HG03460 (cell line): ENCODE data around the gene ISCA2.
"Not testable (repeated sequence)": the region's sequence is repeated elsewhere in the genome, so short reads cannot be mapped to it uniquely, and the experiment has no call there.

Experiments
- ATAC-seq: cut with Tn5 transposase; IDR thresholded peaks from one replicate; pipeline ENCODE4 v1.9.1; 2021; ENCODE audit not compliant: unreplicated experiment

Gene ISCA2

DNA sequence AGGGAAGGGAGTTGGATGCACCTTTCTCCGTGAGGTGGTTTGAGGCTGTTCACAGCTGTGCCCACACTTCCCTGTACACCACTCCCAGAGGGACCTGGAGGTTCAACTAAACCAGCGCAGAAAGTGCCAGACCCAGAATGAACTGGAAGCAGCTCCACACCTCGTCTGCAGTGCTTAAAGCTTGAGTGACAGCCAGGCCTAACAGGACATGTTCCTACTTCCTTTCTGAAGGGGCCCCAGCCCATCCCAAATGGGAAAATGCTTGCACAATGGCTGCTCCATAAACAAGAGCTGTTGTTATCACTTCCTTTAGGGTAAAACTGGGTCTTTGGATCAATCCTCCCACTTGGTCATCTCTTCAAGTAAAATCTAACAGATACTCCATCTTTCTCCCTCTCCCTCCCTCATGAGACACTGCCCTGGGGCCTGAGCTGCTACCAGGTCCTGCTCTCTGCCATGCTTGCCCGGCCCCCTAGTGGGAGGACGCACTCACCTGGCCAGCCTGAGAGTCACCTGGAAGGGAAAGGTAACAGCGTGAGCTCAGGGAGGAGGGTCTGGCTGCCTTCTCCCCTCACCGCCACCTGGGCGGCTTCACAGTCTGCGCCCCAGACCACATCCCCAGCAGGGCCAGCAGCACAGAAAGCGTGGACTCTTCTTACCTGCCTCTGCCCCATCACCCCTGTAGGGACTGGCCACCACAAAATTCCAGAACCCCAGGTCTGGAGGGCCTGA is 33.5 kb downstream of the ISCA2 start:
- no peak for ATAC-seq

DNA sequence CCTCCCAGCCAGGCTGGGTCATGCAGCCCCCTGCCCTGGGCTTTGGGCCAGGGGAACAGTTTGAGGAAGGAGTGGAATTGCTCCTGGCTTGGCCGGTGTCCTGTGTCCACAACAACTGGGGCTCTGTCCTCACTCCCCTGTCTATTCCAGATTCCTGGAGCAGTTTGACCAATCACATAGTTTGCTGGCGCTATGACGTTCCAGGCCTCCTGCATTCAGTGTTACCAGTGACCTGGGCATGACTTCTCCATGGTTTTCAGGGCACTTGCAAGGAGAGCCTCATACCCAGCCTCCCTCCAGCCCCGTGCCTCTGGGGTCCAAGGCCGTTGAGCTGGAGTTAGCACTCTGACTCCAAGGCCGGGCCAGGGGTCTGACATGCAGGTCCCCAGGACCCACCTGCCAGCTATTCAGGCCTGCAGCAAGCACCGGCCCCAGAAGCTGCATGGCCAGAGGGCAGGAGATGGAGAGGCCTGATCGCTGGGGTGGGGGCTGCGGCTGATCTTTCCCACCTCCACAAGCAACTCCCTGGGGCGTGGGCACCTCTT is 34.2 kb downstream of the ISCA2 start:
- no peak for ATAC-seq

DNA sequence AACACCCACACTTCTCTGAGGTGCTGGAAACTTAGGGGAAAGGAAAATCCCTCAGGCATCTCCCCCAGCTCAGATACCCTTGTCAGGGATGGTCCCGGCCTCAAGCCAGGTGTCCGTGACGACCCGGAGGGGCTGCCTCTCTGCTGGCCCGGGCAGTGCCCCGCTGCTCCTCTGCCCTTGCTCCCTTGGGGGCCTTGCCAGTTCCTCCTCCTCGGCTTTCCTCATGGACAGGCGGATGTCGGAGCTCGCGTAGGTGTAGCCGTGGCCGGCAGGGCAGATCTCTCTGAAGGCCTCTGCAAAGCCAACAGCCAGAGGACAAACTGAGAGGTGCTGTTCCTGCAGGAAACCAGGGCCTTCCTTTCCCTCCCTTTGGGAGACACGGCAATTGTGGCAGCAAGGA is 34.8 kb downstream of the ISCA2 start:
- ATAC-seq: no peak

DNA sequence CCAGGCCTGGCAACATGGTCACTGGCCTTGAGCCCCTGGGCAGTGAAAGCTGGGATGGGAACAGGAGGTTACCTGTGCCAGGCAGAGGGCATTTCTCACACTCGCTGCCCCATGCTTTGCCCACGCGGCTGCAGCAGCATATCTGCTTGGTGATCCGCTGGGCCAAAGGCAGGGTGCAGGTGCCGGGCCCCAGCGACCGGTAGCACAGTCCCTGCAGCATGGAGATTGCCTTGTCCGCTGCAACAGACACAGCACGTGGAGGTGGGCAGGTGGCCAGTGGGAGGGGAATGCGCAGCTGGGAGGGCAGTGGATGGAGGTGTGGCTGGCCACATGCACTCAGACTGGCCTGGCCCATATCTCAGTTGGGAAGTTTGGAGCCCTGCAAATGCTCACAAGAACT is 35.3 kb downstream of the ISCA2 start:
- ATAC-seq: no peak

DNA sequence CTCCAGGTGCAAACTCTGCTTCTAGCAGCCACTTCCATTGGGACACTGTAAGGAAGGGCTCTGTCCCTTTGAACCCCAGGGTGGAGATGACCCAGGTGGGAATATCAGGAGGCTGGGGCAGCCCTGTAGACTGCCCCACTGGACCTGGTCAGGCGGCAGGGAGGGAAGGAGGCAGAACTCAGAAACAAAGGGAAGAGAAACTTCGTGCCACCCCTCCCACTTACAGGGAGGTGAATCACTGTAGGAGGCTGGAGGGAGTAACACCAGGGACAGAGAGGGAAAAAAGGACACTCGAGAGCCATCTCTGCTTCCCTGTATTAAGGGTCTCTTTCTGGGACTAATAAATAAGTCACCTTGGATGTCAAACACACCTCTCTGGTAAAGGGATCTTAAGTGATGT is 37.4 kb downstream of the ISCA2 start:
- ATAC-seq: no peak

DNA sequence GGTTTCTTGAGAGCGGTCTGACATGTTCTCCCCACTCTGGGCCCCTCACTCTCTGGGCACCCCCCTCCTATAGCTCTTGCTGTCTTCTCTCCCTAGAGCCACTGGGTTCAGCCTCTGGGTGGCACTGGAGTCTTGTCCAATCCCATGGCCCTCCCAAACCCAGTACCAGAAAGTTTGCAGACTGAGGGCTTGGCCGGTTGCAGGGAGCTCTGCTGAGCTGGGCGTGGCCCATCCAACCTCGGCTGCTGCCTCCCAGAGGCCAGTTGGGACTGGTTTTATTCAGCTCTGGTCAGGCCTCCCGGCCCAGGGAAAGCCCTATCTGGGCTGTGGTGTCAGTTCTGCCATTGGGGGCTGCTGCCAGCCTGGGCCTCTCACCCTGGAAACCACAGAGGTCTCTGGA is 37.9 kb downstream of the ISCA2 start:
- ATAC-seq: no peak

DNA sequence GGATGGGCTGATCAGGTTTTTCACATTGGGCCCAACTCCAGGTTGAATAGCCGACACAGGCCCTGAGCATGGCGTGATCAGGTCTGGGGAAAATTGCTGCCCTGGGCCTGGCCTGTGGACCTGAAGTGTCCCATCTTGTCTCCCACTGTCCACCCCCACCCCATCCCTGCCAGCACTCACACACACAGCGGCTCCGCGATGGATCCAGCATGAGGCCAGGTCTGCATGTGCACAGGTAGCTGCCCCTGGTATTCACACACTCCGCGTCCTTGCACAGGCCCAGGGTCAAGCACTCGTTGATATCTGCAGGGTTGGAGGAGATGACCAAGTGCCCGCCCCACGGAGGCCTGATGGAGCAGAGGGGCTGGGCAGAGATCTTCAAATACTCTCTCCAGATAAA is 38.7 kb downstream of the ISCA2 start:
- ATAC-seq: no peak

DNA sequence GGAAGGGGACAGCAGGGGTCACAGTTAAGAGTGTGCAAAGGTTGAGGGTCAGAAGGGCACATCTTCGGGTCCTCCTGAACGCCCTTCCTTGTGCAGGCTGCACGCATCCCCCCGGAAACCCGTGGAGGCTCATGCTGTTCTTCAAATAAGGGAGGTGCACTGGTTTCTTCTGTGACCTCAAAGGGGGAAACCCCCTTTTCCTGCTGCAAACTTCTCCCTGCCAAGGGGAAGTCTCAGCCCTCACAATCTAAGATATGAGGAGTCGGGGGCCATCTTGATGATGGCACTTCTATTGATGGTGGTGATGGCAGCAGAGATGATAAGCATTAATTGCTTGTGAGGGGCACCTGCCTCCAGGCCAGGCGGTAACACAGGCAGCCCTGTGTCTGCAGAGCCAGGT is 40.0 kb downstream of the ISCA2 start:
- no peak for ATAC-seq

DNA sequence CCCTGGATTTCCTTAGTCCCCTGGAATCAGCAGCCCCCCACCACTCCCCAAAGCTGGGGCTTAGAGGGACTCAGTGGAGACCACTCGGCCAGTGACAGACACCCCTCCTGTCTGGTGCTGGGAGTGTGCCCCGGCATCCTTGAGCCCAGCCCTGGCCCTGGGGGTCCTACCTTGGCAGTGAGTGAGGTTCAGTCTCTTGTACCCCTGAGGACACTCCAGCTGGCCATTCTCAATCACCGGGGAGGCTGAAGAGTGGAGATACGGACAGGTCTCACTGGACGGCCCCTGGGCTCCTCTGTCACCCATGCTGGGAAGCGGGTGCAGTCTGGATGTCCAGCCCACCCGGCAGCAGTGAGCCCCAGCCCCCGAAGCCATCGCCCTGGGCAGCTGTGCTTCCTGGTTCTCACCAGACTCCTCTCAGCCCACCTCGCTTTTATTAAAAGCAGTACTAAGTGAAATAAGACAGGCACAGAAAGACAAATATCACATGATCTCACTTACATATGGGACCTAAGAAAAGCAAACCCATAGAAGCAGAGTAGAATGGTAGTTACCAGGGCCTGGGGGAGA is 42.3 kb downstream of the ISCA2 start:
- no peak for ATAC-seq

DNA sequence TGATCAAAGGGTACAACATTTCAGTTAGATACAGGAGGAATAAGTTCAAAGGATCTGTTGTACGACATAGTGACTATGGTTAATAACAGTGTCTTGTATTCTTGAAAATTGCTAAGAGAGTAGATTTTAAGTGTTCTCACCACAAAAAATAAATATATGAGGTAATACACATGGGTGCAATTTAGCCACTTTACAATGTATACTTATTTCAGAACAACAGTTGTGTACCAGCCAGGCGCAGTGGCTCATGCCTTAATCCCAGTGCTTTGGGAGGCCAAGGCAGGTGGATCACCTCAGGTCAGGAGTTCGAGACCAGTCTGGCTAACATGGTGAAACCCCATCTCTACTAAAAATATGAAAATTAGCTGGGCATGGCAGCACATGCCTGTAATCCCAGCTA is 42.8 kb downstream of the ISCA2 start:
- ATAC-seq: not testable (repeated sequence)

DNA sequence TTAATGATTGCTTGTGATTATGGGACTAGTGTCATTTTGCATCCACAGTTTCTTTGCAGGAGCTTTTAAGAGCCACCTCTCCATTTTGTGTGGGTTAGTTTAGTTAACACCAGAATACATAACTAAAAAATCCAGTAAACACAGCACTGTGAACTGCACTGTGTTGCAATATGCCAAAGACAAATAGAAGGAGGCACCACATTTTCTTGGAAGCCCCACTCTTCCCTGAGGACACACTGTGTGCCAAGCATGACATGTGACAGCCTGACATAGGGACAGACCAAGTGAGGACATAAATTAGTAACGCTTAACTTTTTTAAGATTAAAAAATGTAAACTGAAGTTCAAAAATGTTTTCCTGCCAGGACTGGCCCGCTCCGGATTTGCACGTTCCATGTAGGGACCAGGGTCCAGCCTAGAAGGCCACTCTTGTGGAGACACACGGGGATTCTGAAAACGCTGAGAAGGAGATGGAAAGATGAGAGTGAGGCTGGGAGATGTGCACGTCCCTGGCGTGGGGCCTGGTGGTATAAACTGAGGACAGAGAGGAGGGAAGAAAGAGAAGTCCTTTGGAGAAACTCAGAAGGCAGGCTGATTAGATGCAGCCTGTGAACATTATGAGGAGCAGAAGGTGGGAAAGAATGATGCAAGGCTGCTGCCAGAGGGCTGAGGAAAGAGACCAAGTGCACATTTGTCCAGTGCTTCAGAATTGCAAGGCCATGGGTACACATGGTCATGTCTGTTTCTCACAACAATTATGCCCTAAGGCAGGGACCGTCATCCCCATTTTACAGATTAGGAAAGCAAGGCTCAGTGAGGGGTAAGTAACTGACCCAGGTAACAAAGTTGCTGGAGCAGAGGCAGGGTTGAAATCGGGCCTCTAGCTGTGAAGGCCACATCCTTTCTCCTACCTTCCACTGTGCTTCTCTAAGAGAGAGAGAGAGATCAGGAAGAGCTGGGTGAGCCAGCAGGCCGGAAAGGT is 45.1 kb downstream of the ISCA2 start:
- ATAC-seq: no peak

DNA sequence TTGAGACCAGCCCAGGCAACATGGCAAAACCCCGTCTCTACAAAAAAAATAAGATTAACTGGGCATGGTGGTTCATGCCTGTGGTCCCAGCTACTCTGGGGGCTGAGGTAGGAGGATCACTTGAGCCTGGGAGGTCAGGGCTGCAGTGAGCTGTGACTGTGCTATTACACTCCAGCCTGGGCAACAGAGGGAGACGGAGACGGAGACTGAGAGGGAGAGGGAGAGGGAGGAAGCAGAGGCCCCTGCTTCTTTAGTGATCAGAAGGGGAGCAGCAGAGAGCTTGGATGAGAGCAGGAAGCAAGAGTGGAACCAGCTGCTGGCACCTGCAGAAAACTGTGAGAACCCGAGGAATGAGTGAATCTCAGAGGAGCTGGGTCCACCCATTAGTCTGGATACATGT is 45.9 kb downstream of the ISCA2 start:
- ATAC-seq: no peak

DNA sequence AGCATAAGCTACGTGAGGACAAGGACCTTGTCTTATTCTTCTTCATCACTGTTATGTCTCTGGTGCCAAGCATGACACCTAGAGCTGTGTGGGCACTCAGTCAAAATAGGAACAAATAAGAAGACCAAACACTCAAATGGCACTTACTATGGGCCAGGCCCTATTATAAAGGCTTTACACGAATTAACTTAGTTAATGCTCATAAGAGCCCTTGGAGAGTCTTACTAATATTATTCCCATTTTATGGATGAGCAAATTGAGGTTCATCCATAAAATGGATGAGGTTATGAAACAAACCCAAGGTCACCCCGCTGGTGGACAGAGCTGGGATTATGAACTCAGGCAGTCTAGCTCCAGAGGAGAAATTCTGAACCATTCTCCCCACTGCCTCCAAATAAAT is 47.7 kb downstream of the ISCA2 start:
- ATAC-seq: no peak

DNA sequence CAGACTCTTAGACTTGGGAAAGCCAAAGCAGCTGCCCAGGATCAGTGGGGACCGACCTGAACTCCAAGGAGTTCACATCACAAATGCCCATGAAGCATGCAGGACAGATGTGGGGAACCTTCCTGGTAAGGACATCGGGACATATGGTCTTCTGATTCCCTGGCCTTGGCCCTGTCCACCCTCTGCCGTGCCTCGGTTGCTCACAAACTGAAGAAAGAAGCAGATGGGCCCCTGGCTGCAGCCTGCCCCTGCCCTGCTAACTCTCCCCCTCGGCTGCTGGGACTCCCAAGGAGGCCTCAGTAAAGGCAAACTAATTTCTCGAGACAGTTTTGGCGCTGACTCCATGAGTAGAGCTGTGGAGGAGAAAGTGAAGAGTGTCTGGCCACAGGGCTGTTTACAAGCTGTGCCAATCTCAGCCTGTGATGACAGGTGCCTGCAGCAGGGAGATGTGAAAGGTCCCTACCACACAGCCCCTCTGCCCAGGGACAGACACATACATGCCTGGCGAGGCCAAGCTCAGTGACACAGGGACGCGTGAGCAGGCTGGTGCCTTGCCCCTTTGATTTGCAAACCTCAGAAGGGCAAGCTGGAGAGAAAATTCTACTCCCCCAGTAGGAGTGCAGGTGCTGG is 48.6 kb downstream of the ISCA2 start:
- no peak for ATAC-seq

DNA sequence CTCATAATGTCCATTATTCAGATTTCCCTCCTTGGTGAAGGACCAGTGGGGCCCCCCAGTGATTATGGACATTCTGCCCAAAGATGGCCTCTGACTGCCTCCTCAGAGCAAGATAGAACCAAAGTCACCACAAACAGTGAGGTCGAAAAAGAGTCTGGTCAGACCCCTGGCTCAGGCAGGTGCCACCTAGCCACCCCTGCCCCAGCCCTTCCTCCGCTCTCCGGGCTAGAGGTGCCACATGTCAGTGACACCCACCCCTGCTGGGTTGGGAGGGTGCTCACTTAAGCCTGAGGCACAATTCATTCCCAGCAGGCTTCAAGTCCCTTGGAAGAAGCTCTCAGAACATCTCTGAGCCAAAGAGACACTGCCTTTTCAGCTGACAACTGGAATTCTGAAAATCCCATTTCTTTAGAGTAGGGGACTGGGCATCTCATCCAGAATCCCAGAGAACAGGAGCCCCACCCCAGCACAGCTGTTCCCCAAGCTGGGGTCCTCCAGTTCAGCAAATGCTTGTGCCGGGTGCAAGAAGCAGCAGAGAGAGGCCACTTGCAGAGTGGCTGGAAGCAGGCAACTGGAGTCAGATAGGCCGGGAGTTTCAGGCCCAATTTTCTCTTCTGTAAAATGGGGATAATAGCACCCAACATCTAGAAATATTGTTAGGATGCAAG is 50.3 kb downstream of the ISCA2 start:
- ATAC-seq: no peak

DNA sequence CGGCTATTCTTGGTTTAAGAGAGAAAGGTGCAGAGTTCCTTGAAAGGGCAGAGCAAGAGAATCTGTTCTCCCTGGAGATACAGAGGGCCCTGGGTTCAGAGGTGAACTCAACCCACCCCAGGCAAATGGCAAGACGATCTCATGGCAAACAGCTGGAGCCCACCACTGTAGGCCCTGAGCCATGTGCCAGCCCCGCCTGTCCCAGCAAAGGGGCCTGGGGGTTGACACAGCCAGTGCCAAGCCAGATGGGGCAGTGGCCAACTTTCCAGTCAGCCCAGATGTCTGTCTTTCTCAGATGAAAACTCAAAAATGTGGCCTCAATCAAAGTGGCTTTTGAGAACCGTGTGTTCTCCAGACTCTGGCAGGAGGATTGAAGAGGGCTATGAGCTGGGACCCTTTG is 51.8 kb downstream of the ISCA2 start:
- no peak for ATAC-seq

DNA sequence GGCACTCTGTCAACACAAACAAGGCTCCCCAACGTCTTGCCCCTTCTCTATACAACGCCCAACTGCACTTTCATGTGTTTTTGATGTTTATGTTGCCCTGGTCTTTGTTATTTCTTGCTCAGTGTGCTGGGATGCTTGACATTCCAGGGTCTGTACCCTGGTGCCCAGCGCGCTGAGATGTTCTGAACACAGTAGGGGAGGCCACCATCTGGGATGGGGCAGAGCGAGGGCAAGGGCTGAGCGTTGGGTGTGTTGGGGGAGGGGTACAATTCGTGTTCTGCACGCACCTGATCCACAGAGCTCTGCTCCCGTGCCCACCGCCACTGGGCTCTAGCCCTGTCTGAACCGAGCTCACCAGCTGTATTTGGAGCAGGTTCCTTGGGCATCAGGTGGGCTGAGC is 52.9 kb downstream of the ISCA2 start:
- no peak for ATAC-seq
